Measurements from ENCODE around the gene SLC36A4.
"Not testable (repeated sequence)": the region's sequence is repeated elsewhere in the genome, so short reads cannot be mapped to it uniquely, and the experiment has no call there.

SLC36A4 gene

DNA sequence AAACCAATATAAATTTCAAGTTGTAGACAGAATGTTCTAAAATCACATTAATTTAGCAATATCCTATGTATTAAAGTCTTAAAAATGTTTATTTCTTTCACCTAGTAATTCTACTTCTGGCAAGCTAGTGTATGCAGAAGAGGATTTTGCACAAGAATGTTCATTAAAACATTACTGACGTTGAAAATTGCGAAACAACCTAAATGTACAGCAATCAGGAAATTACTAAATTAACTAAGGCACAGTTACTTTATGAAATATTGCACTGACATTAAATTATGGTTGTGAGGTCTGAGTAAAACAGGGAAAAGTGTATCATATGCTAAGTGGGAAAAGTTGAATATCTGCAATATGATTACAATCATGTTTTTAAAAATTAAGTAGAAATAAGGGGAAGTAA lies 4.1 kb downstream of the SLC36A4 start:
- no peak for DNase-seq

- no peak for DNase-seq
These were observed 5.6 kb downstream of the SLC36A4 start for GRCh38 chr11:93192163-93192562.

- DNase-seq: no peak
These were observed 8.3 kb downstream of the SLC36A4 start for GRCh38 chr11:93189462-93189861.

DNA sequence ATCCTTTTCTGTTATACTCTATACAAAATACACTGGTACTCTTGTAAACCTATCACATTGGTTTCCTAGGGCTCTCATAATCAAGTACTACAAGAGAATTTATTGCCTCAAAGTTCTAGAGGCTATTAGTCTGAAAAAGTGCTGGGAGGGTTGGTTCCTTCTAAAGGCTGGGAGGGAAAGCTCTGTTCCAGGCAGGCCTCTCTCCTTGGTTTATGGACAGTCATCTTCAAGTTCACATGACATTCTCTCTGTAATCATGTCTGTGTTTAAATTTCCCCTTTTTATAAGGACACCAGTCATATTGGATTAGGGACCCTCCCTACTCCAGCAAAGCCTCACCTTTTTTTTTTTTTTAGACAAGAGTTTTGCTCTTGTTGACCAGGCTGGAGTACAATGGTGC lies 9.1 kb downstream of the SLC36A4 start:
- DNase-seq: no peak

DNA sequence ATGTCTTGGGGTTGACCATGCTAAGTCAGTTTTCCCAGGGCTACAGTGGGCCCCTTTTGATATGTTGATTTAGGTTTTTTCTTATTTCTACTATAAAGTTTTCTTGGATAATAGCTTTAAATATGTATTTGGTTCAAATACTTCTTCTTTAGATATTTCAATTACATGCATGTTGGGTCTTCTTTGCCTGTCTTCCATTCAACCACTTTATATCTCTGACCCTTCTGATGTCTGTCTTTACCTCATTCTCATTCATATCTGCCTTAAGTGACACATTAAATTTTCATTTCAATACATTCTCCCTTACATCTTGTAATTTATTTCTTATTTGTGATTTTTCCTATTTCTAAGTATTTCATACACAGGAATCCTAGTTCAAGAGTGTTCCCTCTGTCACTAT lies 10.5 kb downstream of the SLC36A4 start:
- DNase-seq: no peak

- not testable (repeated sequence) for DNase-seq
These were observed 19.9 kb downstream of the SLC36A4 start for GRCh38 chr11:93177891-93178290.

- peak; percentile 51 for DNase-seq
These were observed 27.7 kb downstream of the SLC36A4 start for GRCh38 chr11:93169950-93170561.

GRCh38 chr11:93169143-93169542 lies 28.6 kb downstream of the SLC36A4 start:
- DNase-seq: no peak

DNA sequence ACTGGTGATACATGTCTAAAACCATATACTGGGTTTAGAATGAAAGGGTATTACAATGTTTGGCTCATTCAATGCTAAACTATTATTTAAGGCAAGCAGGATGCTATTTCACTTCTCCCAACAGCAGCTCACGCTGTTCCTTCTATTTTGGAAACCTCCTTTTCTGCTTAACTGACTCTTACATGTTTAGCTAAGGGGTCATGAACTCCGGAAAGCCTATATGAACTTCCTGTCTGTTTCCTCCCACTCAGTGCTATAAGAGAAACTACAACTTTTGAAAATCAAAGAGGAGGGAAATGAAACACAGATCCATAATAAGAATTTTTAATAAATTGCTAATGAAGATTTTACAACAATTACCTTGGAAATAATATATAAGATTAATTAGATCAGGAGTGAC lies 30.9 kb downstream of the SLC36A4 start:
- no peak for DNase-seq

GRCh38 chr11:93166194-93166593 lies 31.6 kb downstream of the SLC36A4 start:
- DNase-seq: no peak

- no peak for DNase-seq
These were observed 37.0 kb downstream of the SLC36A4 start for GRCh38 chr11:93160808-93161207.

GRCh38 chr11:93160156-93160555 lies 37.6 kb downstream of the SLC36A4 start:
- no peak for DNase-seq

DNA sequence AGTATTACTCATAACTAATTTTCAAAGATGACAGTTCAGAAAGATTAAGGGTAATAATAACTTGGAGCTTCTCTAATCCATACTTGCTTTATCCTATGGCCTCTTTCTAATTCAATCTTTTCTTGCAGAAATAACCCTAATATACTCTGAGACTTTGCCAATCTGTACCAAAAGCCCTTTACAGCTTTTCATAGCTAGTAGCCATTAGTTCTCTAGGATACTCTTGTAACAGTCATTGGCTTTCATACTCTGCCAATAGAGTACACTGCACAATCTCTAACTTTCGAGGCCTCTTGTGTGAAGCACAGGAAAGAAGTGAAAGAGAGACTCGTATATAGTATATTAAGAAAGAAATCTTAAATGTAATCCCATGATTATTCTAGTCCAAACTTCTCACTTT lies 38.1 kb downstream of the SLC36A4 start:
- DNase-seq: no peak

DNA sequence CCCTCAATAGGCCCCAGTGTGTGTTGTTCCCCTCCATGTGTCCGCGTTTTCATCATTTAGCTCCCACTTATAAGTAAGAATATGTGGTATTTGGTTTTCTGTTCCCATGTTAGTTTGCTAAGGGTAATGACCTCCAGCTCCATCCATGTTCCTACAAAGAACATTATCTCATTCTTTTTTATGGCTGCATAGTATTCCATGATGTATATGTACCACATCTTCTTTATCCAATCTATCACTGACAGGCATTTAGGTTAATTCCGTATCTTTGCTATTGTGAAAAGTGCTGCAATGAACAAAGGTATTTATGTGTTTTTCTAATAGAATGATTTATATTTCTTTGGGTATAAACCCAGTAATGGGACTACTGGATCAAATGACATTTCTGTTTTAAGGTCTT lies 42.1 kb downstream of the SLC36A4 start:
- no peak for DNase-seq

DNA sequence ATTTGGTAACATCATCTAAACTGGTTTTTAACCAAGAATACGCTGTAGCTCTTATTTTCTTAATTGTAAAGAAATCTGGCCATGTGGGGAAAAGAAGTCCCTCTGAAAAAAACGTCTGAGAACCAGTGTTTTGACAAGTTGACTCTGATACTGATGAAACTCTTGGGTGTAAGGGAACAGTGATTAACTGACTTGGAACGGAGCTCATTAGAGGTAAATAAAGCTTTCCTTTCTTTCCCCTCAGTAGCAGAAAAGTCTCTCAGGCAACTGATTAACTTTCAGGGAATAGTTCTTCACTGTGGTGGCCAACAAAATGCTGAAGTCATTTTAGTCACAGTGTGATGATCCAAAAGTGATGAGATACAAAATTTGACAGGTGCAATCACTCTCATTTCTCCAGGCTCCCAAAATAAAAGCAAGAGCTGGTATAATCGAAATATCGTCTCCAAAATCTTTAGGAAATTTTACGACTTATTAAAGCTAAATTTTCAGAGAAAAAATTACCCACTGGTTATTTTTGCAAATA lies 52.3 kb downstream of the SLC36A4 start:
- DNase-seq: no peak

GRCh38 chr11:93143800-93144199 lies 54.0 kb downstream of the SLC36A4 start:
- DNase-seq: no peak

DNA sequence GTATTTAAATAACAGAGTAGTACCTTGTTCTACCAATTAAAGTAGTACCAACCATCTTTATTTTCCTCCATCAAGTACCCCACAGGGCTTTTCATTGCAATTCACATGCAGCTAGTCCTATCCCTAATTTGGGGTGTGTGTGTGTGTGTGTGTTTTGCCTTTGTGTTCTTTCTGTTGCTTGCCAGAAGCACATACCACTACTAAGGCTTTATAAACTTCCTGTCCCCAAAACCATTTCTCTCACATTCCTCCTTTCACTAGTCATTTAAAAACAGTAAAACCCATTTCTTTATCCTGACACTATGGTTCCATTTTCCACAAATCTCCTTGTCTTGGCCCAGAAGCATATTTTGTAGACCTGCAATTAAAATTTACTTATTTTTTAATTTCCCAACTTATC lies 54.6 kb downstream of the SLC36A4 start:
- no peak for DNase-seq

DNA sequence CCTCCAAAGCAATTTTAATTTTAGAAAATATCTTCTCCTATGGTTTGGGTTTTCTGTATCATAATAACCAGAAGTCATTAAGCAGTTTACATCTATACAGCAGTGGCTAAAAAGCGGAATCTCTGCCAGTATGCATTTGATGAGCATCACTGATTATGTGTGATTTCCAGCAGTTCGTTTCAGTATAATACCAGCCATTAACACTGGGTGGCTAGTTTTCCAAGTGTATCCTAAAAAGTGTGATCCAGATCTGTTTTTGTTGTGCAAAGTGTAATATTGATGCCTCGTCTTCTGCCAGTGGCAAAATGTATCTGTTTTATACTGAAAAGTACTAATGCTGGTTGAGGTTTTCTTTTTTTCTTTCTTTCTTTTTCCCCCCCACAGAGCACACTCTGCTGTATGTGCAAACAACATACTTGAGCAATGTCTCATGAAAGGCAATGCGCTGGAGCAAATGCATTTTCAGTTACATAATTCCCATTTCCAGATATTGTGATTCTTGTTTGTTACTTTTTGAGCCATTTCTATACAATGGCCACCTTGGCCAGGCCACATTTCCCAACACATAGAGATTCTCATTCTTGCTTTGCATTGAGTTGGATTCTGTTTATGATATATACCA lies 64.2 kb downstream of the SLC36A4 start:
- DNase-seq: no peak

- no peak for DNase-seq
These were observed 65.0 kb downstream of the SLC36A4 start for GRCh38 chr11:93132836-93133235.

GRCh38 chr11:93131709-93132108 lies 66.1 kb downstream of the SLC36A4 start:
- DNase-seq: no peak

DNA sequence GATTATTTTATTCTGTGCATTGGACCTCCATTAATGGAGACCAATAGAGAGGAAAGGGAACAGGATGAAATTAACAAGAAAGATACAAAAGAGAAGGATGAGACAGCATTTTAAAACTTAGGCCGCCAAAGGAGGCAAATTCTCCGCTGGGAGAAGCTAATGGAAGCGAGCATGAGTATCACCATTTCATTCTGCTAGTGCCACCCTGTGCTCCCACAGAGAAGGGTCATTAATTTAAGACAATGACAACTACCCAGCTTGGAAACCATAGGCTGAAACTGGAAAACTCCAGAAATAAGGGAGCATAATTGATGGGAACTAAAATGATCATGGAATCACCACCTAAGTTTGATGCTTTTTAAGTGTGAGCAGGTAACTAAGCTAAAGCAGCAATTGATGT lies 69.2 kb downstream of the SLC36A4 start:
- no peak for DNase-seq

DNA sequence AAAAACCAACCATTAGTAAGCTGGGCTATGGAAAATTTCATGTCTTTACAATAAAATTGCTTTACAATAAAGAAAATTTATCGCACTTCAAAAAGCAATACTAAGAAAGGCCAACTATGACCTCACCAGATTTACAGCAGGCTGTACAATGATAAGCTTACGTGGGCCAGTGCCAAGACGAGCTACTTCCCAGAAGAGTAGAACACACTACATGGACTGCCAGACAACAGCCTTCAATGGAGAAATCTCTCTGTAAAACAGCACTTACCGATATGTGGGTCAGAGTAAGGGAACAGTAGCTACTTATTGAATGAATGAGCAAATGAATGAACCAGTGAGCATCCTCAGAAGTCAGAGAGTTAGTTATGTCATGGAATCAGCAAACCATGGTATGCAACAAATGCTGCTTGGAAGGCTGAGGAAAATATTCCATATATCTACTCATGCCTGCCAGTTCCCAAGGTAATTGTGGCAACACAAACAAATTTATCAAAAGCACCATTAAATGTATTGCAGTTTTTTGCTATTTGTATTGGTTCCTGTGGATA lies 74.4 kb downstream of the SLC36A4 start:
- no peak for DNase-seq

DNA sequence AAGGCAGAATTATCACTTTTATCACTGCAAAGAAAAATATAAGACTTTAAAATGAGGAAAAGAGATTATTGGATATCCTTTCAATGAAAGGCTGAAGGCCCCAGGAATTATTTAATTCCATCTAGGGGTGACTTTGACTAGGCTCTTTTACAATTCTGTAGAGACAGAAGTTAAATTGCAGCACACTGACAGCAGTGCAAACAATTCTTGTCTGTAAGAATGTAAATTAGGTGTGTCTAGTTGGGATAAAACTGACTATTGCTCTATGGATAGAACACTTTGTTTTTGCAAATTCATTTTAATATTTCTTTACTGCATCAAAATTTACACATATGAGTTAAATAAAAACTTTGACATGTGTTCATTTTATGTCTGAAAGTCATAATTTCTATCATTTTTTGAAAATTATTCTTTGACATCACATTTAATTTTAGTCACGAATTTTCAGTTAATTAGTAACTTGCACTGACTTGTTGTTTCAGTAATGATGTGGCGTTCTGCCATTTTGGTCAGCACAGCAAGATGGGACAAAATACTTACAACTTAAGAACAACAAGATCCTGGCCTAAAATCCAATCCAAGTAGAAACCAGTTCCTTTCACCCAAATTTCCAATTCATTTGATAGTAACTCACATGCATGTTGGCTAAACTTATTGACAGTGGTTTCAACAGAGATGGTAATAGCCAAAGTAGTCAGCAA lies 75.1 kb downstream of the SLC36A4 start:
- DNase-seq: no peak

GRCh38 chr11:93118276-93118675 lies 79.5 kb downstream of the SLC36A4 start:
- no peak for DNase-seq

Measured in RPMI8226 (cell line).